Tibial nerve (tissue), 4 donors: Measurements from ENCODE around the gene OLFML3.

Experiments
- CTCF ChIP-seq, 5 experiments: fragments of 200-600 bp in 3 of 5; fragments of 450-650 bp in 2 of 5; sonication (generic) in 3 of 5; IDR thresholded peaks; one replicate each; pipeline ENCODE4 v1.5.1; 2016 to 2019; ENCODE audit warnings: antibody characterized with exemption in 5 of 5, mild to moderate bottlenecking in 3 of 5, moderate library complexity in 2 of 5
- EP300 ChIP-seq, 2 donors: sonication (generic); formaldehyde crosslinking; IDR thresholded peaks; one replicate each; pipeline ENCODE4 v1.6.1; 2017; ENCODE audit warnings: antibody characterized with exemption in 2 of 2, mild to moderate bottlenecking in 1 of 2

GRCh38 chr1:113945329-113945728, 33.9 kb upstream of the OLFML3 start:
- TF ChIP-seq CTCF (IDR thresholded peaks at IDR 0.05), result no peak
- TF ChIP-seq EP300 (IDR thresholded peaks at IDR 0.05), result no peak
